Esophagus muscularis mucosa (tissue), 4 donors: ENCODE results near the gene MYO1D. TPM values are rescaled to one million over a fixed set of nuclear protein-coding genes. Genes with fewer than 3 reads are reported as not detected.

Experiments
- DNase-seq: peaks from one replicate; pipeline ENCODE4 v3.0.0-alpha.2; 2017; ENCODE audit errors: extremely low spot score
- H3K27ac ChIP-seq, 4 donors: fragments of 200-600 bp; sonication (generic); replicated peaks in 1 of 4; 1 replicate in 3 of 4; 2 replicates in 1 of 4; pipeline ENCODE4 v1.5.1; 2016 to 2019; ENCODE audit warnings: mild to moderate bottlenecking in 1 of 4
- H3K27me3 ChIP-seq, 4 donors: fragments of 200-600 bp; sonication (generic); one replicate each; pipeline versions ENCODE4 v1.5.1 to v1.6.0; 2016 to 2019
- H3K36me3 ChIP-seq, 4 donors: fragments of 200-600 bp; sonication (generic); one replicate each; pipeline ENCODE4 v1.5.1; 2016 to 2019
- H3K4me1 ChIP-seq, 4 donors: fragments of 200-600 bp; sonication (generic); one replicate each; pipeline ENCODE4 v1.5.1; 2016 to 2019
- H3K4me3 ChIP-seq, 4 donors: fragments of 200-600 bp; sonication (generic); 1 replicate in 2 of 4; 2 replicates in 2 of 4; pipeline ENCODE4 v1.5.1; 2016 to 2019; ENCODE audit warnings: mild to moderate bottlenecking in 4 of 4, moderate library complexity in 1 of 4
- H3K9me3 ChIP-seq, 4 donors: fragments of 200-600 bp; sonication (generic); 1 replicate in 3 of 4; 2 replicates in 1 of 4; pipeline ENCODE4 v1.5.1; 2016 to 2019
- EP300 ChIP-seq: sonication (generic); formaldehyde crosslinking; IDR thresholded peaks from one replicate; pipeline ENCODE4 v1.6.1; 2017; ENCODE audit warnings: antibody characterized with exemption
- POLR2A ChIP-seq: fragments of 450-650 bp; IDR thresholded peaks from one replicate; pipeline ENCODE4 v1.6.1; 2017; ENCODE audit warnings: antibody characterized with exemption, moderate library complexity, mild to moderate bottlenecking, low read depth
- POLR2AphosphoS5 ChIP-seq, 2 donors: sonication (generic); formaldehyde crosslinking; IDR thresholded peaks; one replicate each; pipeline ENCODE4 v1.6.1; 2017; ENCODE audit warnings: antibody characterized with exemption in 2 of 2
- WGBS: methylation state at CpG from one replicate; pipeline ENCODE4 v1.1.5; 2018; 5-methylcytosine and 5-hydroxymethylcytosine counted together
- intact Hi-C: fragments of 100-400 bp; cut with DNase I; formaldehyde crosslinking; loops from one replicate; pipeline ENCODE4 v1.15.1; 2023
- total RNA-seq, 4 donors: library from RNA; depleted of rRNA; stranded (reverse); fragments of >200 nt; gene quantifications; one replicate each; pipeline versions ENCODE4 v1.1.0 to v1.2.1, GENCODE V29; 2016
- TF ChIP-seq, protein P1 (sequence below), 3 experiments: fragments of 200-600 bp in 2 of 3; fragments of 450-650 bp in 1 of 3; sonication (generic) in 2 of 3; IDR thresholded peaks; one replicate each; pipeline ENCODE4 v1.5.1; 2017 to 2019; ENCODE audit warnings: antibody characterized with exemption in 3 of 3, mild to moderate bottlenecking in 2 of 3, moderate library complexity in 1 of 3

The MYO1D gene
- total RNA-seq, 4 donors from 2014 or later: 27.3 to 30.3 (median 29.0) TPM

DNA sequence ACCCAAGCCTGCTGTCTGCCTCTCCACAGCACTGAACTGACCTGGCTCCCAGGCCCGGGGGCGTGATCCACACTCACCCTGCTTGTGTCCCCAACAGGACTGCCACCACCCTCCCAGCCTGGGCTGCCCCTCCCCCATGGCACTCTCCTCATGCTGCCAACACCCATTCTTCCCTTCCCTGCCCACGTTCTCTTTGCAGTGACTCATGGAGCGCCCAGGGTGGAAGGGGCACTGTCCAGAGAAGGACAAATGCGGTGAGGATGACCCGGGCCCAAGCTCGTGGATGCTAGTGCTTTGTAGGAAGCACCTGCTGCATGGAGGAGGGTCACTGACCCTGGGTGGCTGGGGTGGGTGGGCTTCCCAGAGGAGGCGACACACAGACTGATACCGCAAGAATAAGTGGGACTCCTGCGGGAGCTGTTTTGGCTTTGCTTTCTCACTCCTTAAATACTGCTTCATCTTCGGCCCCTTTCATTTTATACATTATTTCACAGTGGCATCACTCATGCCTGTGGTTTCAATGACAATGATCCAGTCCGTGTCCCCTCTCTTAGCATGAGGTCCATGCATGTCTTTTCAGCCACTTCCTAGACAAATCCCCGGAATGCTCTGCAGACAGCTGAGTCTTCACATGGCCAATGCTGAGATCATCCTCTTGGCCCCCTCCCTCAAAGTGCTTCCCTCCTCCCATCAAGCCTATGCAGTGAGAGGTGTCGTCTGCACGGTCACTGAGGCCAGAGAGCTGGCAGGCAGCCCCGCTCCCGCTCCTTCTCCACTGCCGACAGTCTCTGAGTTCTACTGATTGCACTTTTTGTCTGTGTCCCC lies 372.5 kb downstream of the MYO1D start:
- H3K27ac ChIP-seq: peak overlapping the region in 1 of 4 donors; percentile 19
- peaks cover 0 to 4% (median 0%) of the 10 kb centered on the region in 4 donors for H3K36me3 ChIP-seq
- WGBS: 78% methylated on average over 17 of the region's 18 CpGs
- DNase-seq: no peak
- intact Hi-C loops: no loop called here
- H3K27me3 ChIP-seq: no peaks in the 10 kb centered on the region
- TF ChIP-seq POLR2AphosphoS5 (IDR thresholded peaks at IDR 0.05): no peak
- TF ChIP-seq, protein P1, sequence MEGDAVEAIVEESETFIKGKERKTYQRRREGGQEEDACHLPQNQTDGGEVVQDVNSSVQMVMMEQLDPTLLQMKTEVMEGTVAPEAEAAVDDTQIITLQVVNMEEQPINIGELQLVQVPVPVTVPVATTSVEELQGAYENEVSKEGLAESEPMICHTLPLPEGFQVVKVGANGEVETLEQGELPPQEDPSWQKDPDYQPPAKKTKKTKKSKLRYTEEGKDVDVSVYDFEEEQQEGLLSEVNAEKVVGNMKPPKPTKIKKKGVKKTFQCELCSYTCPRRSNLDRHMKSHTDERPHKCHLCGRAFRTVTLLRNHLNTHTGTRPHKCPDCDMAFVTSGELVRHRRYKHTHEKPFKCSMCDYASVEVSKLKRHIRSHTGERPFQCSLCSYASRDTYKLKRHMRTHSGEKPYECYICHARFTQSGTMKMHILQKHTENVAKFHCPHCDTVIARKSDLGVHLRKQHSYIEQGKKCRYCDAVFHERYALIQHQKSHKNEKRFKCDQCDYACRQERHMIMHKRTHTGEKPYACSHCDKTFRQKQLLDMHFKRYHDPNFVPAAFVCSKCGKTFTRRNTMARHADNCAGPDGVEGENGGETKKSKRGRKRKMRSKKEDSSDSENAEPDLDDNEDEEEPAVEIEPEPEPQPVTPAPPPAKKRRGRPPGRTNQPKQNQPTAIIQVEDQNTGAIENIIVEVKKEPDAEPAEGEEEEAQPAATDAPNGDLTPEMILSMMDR (IDR thresholded peaks at IDR 0.05): no peak
- no peak overlapping the region for H3K4me3 ChIP-seq
- H3K4me1 ChIP-seq: peaks cover 0 to 16% (median 3%) of the 10 kb centered on the region in 4 donors
- no peaks in the 10 kb centered on the region for H3K9me3 ChIP-seq

DNA sequence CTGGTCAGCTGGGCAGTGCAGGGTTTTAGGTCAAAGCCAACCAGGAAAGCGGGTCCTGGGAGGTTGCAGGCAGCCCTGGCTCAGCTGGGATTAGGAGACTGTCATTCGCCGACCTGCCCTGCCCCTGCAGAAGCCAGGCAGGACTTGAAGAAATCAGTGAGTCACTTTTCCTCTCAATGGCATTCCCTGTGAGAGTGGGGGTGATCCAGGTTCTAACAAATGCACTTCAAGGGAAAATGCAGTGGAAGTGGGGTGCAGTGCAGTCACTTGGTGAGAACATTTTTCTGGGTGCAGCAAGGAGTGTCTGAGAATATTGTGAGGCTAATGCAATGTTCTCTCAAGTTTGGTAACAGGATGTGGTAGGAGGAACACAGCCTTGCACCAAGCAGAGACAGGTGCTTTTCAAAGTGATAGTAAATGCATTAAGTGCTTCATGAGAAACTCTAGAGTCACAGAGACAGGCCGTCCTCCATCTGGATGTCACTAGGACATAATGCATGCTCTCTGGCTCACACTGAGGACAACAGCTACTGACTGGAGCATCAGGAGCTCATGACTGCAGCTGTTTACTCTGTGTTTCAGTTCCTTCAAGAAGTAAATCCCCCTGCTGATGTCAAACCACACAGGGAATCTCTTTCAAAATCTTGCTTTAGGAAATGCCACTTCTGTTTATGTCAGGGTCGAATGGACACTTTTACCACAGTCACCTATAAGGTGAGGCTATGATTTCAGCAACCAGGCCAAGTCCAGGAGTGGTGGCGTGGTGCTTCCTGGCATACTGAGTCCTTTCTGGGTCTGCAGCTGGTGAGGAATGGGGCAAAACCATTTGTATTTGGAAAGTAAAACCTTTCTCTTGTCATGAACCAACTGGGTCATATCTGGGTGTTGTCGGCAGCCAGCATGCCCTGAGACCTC lies 373.4 kb downstream of the MYO1D start:
- peak overlapping the region in 1 of 4 donors; percentile 19 for H3K27ac ChIP-seq
- H3K4me1 ChIP-seq: peaks cover 0 to 16% (median 3%) of the 10 kb centered on the region in 4 donors
- intact Hi-C loops: no loop called here

DNA sequence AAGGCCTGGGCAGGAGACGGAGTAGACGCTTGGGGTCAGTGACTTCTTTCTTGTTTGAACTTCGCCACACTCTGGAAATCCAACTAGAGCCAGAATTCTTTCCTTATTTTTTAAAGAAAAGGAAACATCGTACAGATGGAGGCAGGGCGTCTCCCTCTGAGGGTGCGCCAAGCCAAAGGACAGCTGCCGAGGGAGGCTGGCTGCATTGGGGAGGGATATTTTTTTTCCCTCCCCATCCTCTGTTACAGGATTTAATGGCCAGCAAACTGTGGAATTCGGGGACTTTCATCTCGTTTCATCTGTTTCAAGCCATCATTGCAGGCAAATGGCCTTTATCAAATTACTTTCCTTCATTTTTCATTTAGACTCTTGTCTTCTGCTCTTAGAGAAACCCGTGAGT lies 374.2 kb downstream of the MYO1D start:
- no peak overlapping the region for H3K4me3 ChIP-seq
- DNase-seq: no peak
- no peaks in the 10 kb centered on the region for H3K27me3 ChIP-seq
- intact Hi-C loops: no loop called here
- H3K27ac ChIP-seq: no peak overlapping the region
- peaks cover 0 to 16% (median 3%) of the 10 kb centered on the region in 4 donors for H3K4me1 ChIP-seq
- WGBS: 76% methylated on average over 10 of the region's 10 CpGs
- H3K9me3 ChIP-seq: no peaks in the 10 kb centered on the region
- TF ChIP-seq POLR2A (no peak), EP300 (no peak), POLR2AphosphoS5 (IDR thresholded peaks at IDR 0.05) (no peak)
- TF ChIP-seq, protein P1 (IDR thresholded peaks at IDR 0.05): no peak
- H3K36me3 ChIP-seq: peaks cover 0 to 4% (median 0%) of the 10 kb centered on the region in 4 donors

More for the DNA sequence above, 373.4 kb downstream of the MYO1D start:
- Histone ChIP-seq H3K4me3 (no peak overlapping the region), H3K9me3 (no peaks in the 10 kb centered on the region), H3K27me3 (no peaks in the 10 kb centered on the region), H3K36me3 (peaks cover 0 to 4% (median 0%) of the 10 kb centered on the region in 4 donors)
- DNase-seq: no peak
- 68% methylated on average over 5 of the region's 7 CpGs for WGBS
- TF ChIP-seq EP300 (no peak), POLR2AphosphoS5 (IDR thresholded peaks at IDR 0.05) (no peak), POLR2A (no peak)
- TF ChIP-seq, protein P1 (IDR thresholded peaks at IDR 0.05): no peak

DNA sequence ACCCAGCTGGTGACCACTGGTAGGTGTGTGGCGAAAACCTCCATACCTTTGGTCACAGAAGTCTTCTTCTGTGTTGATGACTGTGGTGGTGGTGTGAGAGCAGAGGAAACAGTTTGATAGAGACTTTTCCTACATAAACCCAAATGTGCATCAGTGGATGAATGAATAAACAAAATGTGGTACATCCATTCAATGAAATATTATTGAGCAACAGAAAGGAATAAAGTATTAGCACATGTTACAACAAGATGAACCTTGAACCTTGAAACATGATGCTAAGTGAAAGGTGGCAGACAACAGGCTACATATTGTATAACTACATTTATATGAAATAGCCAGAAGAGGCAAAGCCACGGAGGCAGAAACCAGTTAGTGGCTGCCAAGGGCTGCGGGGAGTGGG lies 374.9 kb downstream of the MYO1D start:
- no peak for DNase-seq
- Histone ChIP-seq H3K36me3 (peaks cover 0 to 4% (median 0%) of the 10 kb centered on the region in 4 donors), H3K9me3 (no peaks in the 10 kb centered on the region), H3K27ac (no peak overlapping the region), H3K4me1 (peaks cover 0 to 16% (median 3%) of the 10 kb centered on the region in 4 donors), H3K27me3 (no peaks in the 10 kb centered on the region), H3K4me3 (no peak overlapping the region)
- no peak for TF ChIP-seq EP300
- TF ChIP-seq POLR2A: no peak
- no peak for TF ChIP-seq POLR2AphosphoS5 (IDR thresholded peaks at IDR 0.05)
- TF ChIP-seq, protein P1 (IDR thresholded peaks at IDR 0.05): no peak
- intact Hi-C loops: no loop called here
- WGBS: 94% methylated on average over 3 of the region's 3 CpGs
